ENCODE data around the gene ZBTB25. TPM values are rescaled to one million over a fixed set of nuclear protein-coding genes. Genes with fewer than 3 reads are reported as not detected.

ZBTB25 gene
- total RNA-seq, 6 donors from 2014 or later: 5.9 to 31.4 (median 10.3) TPM

GRCh38 chr14:64410084-64410774 is 93.4 kb downstream of the ZBTB25 start:
- no peak for DNase-seq
- ATAC-seq (ENCODE audit: low FRiP score in 2 of 2): no peak
- Histone ChIP-seq H3K4me3 (no peak overlapping the region), H3K4me1 (no peaks in the 10 kb centered on the region), H3K27ac (no peak overlapping the region), H3K36me3 (peaks cover 0 to 12% (median 7%) of the 10 kb centered on the region in 4 donors), H3K9me3 (no peaks in the 10 kb centered on the region), H3K27me3 (no peaks in the 10 kb centered on the region)
- TF ChIP-seq POLR2AphosphoS5 (IDR thresholded peaks at IDR 0.05): no peak
- TF ChIP-seq POLR2A (IDR thresholded peaks at IDR 0.05): no peak
- TF ChIP-seq CTCF (IDR thresholded peaks at IDR 0.05): no peak
- no peak for TF ChIP-seq EP300 (IDR thresholded peaks at IDR 0.05)
- WGBS, 2 donors: 74 to 83% methylated on average over 5 of the region's 5 CpGs

DNA sequence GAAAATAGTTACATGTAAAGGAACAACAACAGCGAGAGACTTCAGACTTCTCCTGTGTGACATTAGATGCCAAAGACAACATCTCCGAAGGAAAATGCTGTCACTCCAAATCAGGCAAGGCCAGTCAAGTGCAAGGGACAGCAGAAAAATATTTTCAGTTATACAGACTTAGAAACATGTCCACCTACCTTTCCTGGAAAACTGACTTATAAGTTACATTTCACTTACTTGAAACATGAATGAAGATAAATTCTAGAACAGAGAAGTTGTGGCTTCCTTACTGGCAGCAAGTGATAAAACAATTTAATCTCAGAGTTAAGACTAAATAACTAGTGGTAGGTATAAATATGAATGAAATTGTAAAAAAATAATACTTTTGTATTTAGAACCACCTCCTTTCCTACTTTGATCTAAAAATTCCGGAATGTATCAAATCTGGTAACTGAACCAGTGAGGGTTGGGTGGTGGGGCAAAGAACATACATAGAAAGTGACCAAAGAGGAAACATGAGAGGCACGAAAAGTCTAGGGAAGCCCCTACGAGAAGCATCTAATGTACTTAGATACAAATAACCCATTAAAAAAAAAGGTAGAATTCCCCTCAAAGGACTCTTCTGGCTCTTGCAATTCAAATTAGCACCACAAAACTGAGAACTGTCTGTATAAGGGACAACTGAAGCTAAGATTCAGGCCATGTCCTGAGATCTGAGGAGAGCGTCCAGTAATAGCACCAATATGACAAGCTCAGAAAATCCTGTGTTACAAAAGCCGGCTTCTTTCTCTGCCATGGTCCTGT is 94.3 kb downstream of the ZBTB25 start:
- Histone ChIP-seq H3K4me1 (no peaks in the 10 kb centered on the region), H3K27ac (no peak overlapping the region), H3K27me3 (no peaks in the 10 kb centered on the region), H3K9me3 (no peaks in the 10 kb centered on the region), H3K4me3 (no peak overlapping the region), H3K36me3 (peaks cover 0 to 10% (median 6%) of the 10 kb centered on the region in 4 donors)
- 89 to 93% methylated on average over 7 of the region's 7 CpGs for WGBS, 2 donors
- no peak for ATAC-seq (ENCODE audit: low FRiP score in 2 of 2)
- no peak for DNase-seq
- TF ChIP-seq EP300 (IDR thresholded peaks at IDR 0.05): no peak
- no peak for TF ChIP-seq POLR2A (IDR thresholded peaks at IDR 0.05)
- no peak for TF ChIP-seq POLR2AphosphoS5 (IDR thresholded peaks at IDR 0.05)
- no peak for TF ChIP-seq CTCF (IDR thresholded peaks at IDR 0.05)

GRCh38 chr14:64407329-64407728 is 96.3 kb downstream of the ZBTB25 start:
- no peak overlapping the region for H3K4me3 ChIP-seq
- H3K36me3 ChIP-seq: peaks cover 0 to 3% (median 0%) of the 10 kb centered on the region in 4 donors
- WGBS, 2 donors: 93 to 100% methylated on average over 2 of the region's 2 CpGs
- TF ChIP-seq POLR2AphosphoS5 (IDR thresholded peaks at IDR 0.05) (no peak), EP300 (IDR thresholded peaks at IDR 0.05) (no peak), CTCF (IDR thresholded peaks at IDR 0.05) (no peak), POLR2A (IDR thresholded peaks at IDR 0.05) (no peak)
- ATAC-seq (ENCODE audit: low FRiP score in 2 of 2) (no peak), DNase-seq (no peak)
- no peaks in the 10 kb centered on the region for H3K9me3 ChIP-seq
- H3K27me3 ChIP-seq: no peaks in the 10 kb centered on the region
- no peaks in the 10 kb centered on the region for H3K4me1 ChIP-seq
- no peak overlapping the region for H3K27ac ChIP-seq

DNA sequence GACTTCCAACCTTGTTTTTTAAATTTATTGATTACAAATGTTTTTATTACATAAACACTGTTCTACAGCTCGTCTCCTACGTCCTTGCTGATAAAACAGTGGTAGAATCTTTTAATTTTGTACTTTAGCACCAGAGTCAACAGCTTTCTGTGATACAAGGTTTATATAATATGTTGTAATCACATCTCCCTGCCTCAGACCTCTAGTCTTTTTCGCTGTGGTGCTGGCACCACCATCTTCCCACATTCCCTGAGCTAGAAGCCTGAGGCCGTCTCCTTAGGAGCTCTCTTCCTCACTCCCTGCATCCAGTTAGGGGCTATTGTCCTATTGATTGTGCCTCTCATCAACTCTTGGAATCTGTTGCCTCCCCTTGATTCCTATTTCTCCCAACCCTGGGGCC is 98.3 kb downstream of the ZBTB25 start:
- no peaks in the 10 kb centered on the region for H3K27me3 ChIP-seq
- peaks cover 0 to 9% (median 0%) of the 10 kb centered on the region in 4 donors for H3K4me1 ChIP-seq
- H3K9me3 ChIP-seq: no peaks in the 10 kb centered on the region
- H3K36me3 ChIP-seq: peaks cover 0 to 4% (median 0%) of the 10 kb centered on the region in 4 donors
- no peak for TF ChIP-seq EP300 (IDR thresholded peaks at IDR 0.05)
- no peak overlapping the region for H3K4me3 ChIP-seq
- ATAC-seq (ENCODE audit: low FRiP score in 2 of 2) (no peak), DNase-seq (no peak)
- no peak overlapping the region for H3K27ac ChIP-seq
- 93 to 97% methylated on average over 4 of the region's 4 CpGs for WGBS, 2 donors

- no peaks in the 10 kb centered on the region for H3K27me3 ChIP-seq
- H3K9me3 ChIP-seq: no peaks in the 10 kb centered on the region
- no peak for TF ChIP-seq POLR2AphosphoS5 (IDR thresholded peaks at IDR 0.05)
- no peak for TF ChIP-seq POLR2A (IDR thresholded peaks at IDR 0.05)
- no peak for TF ChIP-seq EP300 (IDR thresholded peaks at IDR 0.05)
- no peak for TF ChIP-seq CTCF (IDR thresholded peaks at IDR 0.05)
- no peak overlapping the region for H3K4me3 ChIP-seq
- no peak for ATAC-seq (ENCODE audit: low FRiP score in 2 of 2)
- no peak overlapping the region for H3K27ac ChIP-seq
- H3K4me1 ChIP-seq: peaks cover 0 to 9% (median 0%) of the 10 kb centered on the region in 4 donors
- H3K36me3 ChIP-seq: peaks cover 0 to 4% (median 0%) of the 10 kb centered on the region in 4 donors
- 63 to 86% methylated on average over 1 of the region's 1 CpG for WGBS, 2 donors
- DNase-seq: no peak
Measured at GRCh38 chr14:64401949-64402348, 101.7 kb downstream of the ZBTB25 start.

Data from upper lobe of left lung (tissue), 6 donors.